Measurements from ENCODE around the gene MSH3. TPM values are rescaled to one million over a fixed set of nuclear protein-coding genes. Genes with fewer than 3 reads are reported as not detected.

The MSH3 gene
- total and polyA plus RNA-seq, 2 of the 8 experiments (the other 6 are each of a cell fraction or from before 2014, with no cell fraction given): 3.6 to 22.6 TPM

GRCh38 chr5:80761966-80762365 is 107.5 kb downstream of the MSH3 start (continued):
- TF ChIP-seq CHD7 (IDR thresholded peaks at IDR 0.05; ENCODE audit: insufficient replicate concordance, low read length) (no peak), JUND (IDR thresholded peaks at IDR 0.05; ENCODE audit: low read length) (no peak)

Measured in H1 (cell line).